Left ventricle myocardium inferior (tissue), 1 donor: ENCODE results near the gene SNU13. TPM values are rescaled to one million over a fixed set of nuclear protein-coding genes. Genes with fewer than 3 reads are reported as not detected.

Experiments used
- DNase-seq: peaks from one replicate; pipeline ENCODE4 v3.0.0-alpha.2; 2020
- H3K27ac ChIP-seq: fragments of 200-600 bp; replicated peaks from 2 replicates; pipeline ENCODE4 v1.8.0; 2021
- H3K27me3 ChIP-seq: fragments of 200-600 bp; 2 replicates; pipeline ENCODE4 v1.8.0; 2021; ENCODE audit warnings: low read depth
- H3K36me3 ChIP-seq: fragments of 200-600 bp; 2 replicates; pipeline ENCODE4 v1.8.0; 2021
- H3K4me1 ChIP-seq: fragments of 200-600 bp; 2 replicates; pipeline ENCODE4 v1.8.0; 2021
- H3K4me3 ChIP-seq: fragments of 200-600 bp; 2 replicates; pipeline ENCODE4 v1.8.0; 2021; ENCODE audit warnings: mild to moderate bottlenecking, moderate library complexity
- H3K9me3 ChIP-seq: fragments of 200-600 bp; replicated peaks from 2 replicates; pipeline ENCODE4 v1.8.0; 2021
- CTCF ChIP-seq: fragments of 200-600 bp; IDR thresholded peaks from 2 replicates; pipeline ENCODE4 v1.8.0; 2021; ENCODE audit warnings: antibody characterized with exemption, mild to moderate bottlenecking, borderline replicate concordance
- intact Hi-C: fragments of 100-400 bp; cut with micrococcal nuclease; formaldehyde crosslinking; loops from one replicate; pipeline ENCODE4 v1.11.0; 2022
- total RNA-seq: library from RNA; stranded (reverse); fragmentation: NEBNext Ultra II Directional; extraction: Animal tissue kit (Norgen Biotek cat#: 25700); gene quantifications from one replicate; pipeline ENCODE4 v1.2.1, GENCODE V29; 2021
- donor health status: DM: no; HTN: yes; CAD: no; lungs with severe emphysema.

SNU13 gene
- total RNA-seq, 1 donor from 2014 or later: 197 TPM

- H3K9me3 ChIP-seq: no peaks in the 10 kb centered on the region
- H3K4me1 ChIP-seq: peaks cover 29% of the 10 kb centered on the region
- peak; percentile 49 for DNase-seq
- H3K27me3 ChIP-seq: no peaks in the 10 kb centered on the region
- H3K4me3 ChIP-seq: no peak overlapping the region
- TF ChIP-seq CTCF: no peak
- H3K27ac ChIP-seq: peak overlapping the region; percentile 88
- H3K36me3 ChIP-seq: peaks cover 100% of the 10 kb centered on the region
- intact Hi-C loops: no loop called here
Observed at GRCh38 chr22:41660416-41660815, 28.3 kb downstream of the SNU13 start.

GRCh38 chr22:41659941-41660340 is 28.7 kb downstream of the SNU13 start:
- H3K9me3 ChIP-seq: no peaks in the 10 kb centered on the region
- peak overlapping the region; percentile 88 for H3K27ac ChIP-seq
- no peaks in the 10 kb centered on the region for H3K27me3 ChIP-seq
- H3K4me3 ChIP-seq: no peak overlapping the region
- no peak for TF ChIP-seq CTCF
- intact Hi-C loops: no loop called here
- peak; percentile 30 for DNase-seq
- H3K36me3 ChIP-seq: peaks cover 100% of the 10 kb centered on the region
- H3K4me1 ChIP-seq: peaks cover 30% of the 10 kb centered on the region

GRCh38 chr22:41658869-41659268 is 29.8 kb downstream of the SNU13 start:
- Histone ChIP-seq H3K27ac (peak overlapping the region; percentile 88), H3K4me3 (no peak overlapping the region), H3K27me3 (no peaks in the 10 kb centered on the region), H3K9me3 (no peaks in the 10 kb centered on the region), H3K36me3 (peaks cover 100% of the 10 kb centered on the region), H3K4me1 (peaks cover 35% of the 10 kb centered on the region)
- DNase-seq: no peak
- intact Hi-C loops: no loop called here
- no peak for TF ChIP-seq CTCF

- Histone ChIP-seq H3K27ac (peak overlapping the region; percentile 88), H3K36me3 (peaks cover 100% of the 10 kb centered on the region), H3K4me3 (no peak overlapping the region), H3K4me1 (peaks cover 35% of the 10 kb centered on the region), H3K27me3 (no peaks in the 10 kb centered on the region), H3K9me3 (no peaks in the 10 kb centered on the region)
- intact Hi-C loops: no loop called here
- DNase-seq: no peak
- TF ChIP-seq CTCF: no peak
Observed at GRCh38 chr22:41657709-41658108, 31.0 kb downstream of the SNU13 start.

- Histone ChIP-seq H3K4me3 (no peak overlapping the region), H3K27ac (no peak overlapping the region), H3K36me3 (peaks cover 100% of the 10 kb centered on the region), H3K4me1 (peaks cover 35% of the 10 kb centered on the region), H3K9me3 (no peaks in the 10 kb centered on the region), H3K27me3 (no peaks in the 10 kb centered on the region)
- intact Hi-C loops: no loop called here
- TF ChIP-seq CTCF: no peak
- DNase-seq: no peak
Observed at GRCh38 chr22:41656556-41656955, 32.1 kb downstream of the SNU13 start.

GRCh38 chr22:41654322-41654721 is 34.3 kb downstream of the SNU13 start:
- H3K27ac ChIP-seq: peak overlapping the region; percentile 3
- intact Hi-C loops: no loop called here
- H3K4me1 ChIP-seq: peaks cover 16% of the 10 kb centered on the region
- H3K36me3 ChIP-seq: peaks cover 100% of the 10 kb centered on the region
- no peak for TF ChIP-seq CTCF
- no peak overlapping the region for H3K4me3 ChIP-seq
- DNase-seq: no peak
- no peaks in the 10 kb centered on the region for H3K27me3 ChIP-seq
- no peaks in the 10 kb centered on the region for H3K9me3 ChIP-seq
